A549 (cell line): ENCODE results near the gene LMBR1. TPM values are rescaled to one million over a fixed set of nuclear protein-coding genes. Genes with fewer than 3 reads are reported as not detected.
A peak's percentile ranks its signal among the peaks of the same experiment; 100 is the strongest.

ENCODE experiments used
- ATAC-seq, 2 experiments: fragments of 200-7000 bp in 1 of 2; fragments of >200 bp in 1 of 2; cut with Nextera tagmentation in 1 of 2; cut with Tn5 transposase in 1 of 2; 3 replicates each; pipeline versions ENCODE4 v1.8.0 to v1.9.1; 2018 to 2020; ENCODE audit warnings: mild to moderate bottlenecking in 1 of 2, moderate library complexity in 1 of 2
- CTCF ChIA-PET: fragments of 300-600 bp; sonication (Branson Sonifier 250); formaldehyde crosslinking; extraction: SDS; loops from one replicate; lab custom pipeline; 2021; ENCODE audit warnings: antibody characterized with exemption, inconsistent platforms; lab: Yijun Ruan, JAX
- POLR2A ChIA-PET: fragments of 350-600 bp; formaldehyde crosslinking; extraction: SDS; loops from one replicate; lab custom pipeline; 2021; ENCODE audit warnings: antibody characterized with exemption, inconsistent platforms; lab: Yijun Ruan, JAX
- DNase-seq, 2 experiments: peaks; one replicate each; pipeline versions ENCODE4 v3.0.0 to v3.0.0-alpha.2; 2011 to 2016; ENCODE audit warnings: low read depth in 1 of 2, low spot score in 1 of 2
- FAIRE-seq: peaks from 2 replicates; lab custom pipeline; 2011; peaks lifted over from hg19 to GRCh38; lab: Jason Lieb, UNC
- H3K27ac ChIP-seq, 2 experiments: fragments of >200 bp; sonication (Bioruptor Twin); formaldehyde crosslinking; 3 replicates each; pipeline ENCODE4 v1.5.1; 2016 to 2017
- H3K4me1 ChIP-seq: fragments of >200 bp; sonication (Bioruptor Twin); formaldehyde crosslinking; 3 replicates; pipeline ENCODE4 v1.6.1; 2016
- H3K4me2 ChIP-seq: fragments of >200 bp; sonication (Bioruptor Twin); formaldehyde crosslinking; 3 replicates; pipeline ENCODE4 v1.6.1; 2016
- H3K4me3 ChIP-seq: fragments of >200 bp; sonication (Bioruptor Twin); formaldehyde crosslinking; 3 replicates; pipeline ENCODE4 v1.5.1; 2016
- H3K9me3 ChIP-seq: fragments of >200 bp; sonication (Bioruptor Twin); formaldehyde crosslinking; 3 replicates; pipeline ENCODE4 v1.6.1; 2016
- BCL3 ChIP-seq: fragments of >200 bp; sonication (Bioruptor Twin); formaldehyde crosslinking; IDR thresholded peaks from 3 replicates; pipeline ENCODE4 v1.6.1; 2016
- BHLHE40 ChIP-seq: IDR thresholded peaks from 2 replicates; pipeline ENCODE4 v1.6.1; 2012; ENCODE audit warnings: low read depth, low read length, inconsistent platforms
- CBX8 ChIP-seq: fragments of 200-600 bp; sonication (generic); IDR thresholded peaks from 2 replicates; pipeline ENCODE4 v1.6.1; 2016
- CHD2 ChIP-seq: fragments of 150-350 bp; IDR thresholded peaks from 2 replicates; pipeline ENCODE4 v1.6.1; 2014; ENCODE audit warnings: low read length; ENCODE audit not compliant: partially characterized antibody
- ELK1 ChIP-seq: fragments of 150-350 bp; IDR thresholded peaks from 2 replicates; pipeline ENCODE4 v1.6.1; 2014; ENCODE audit warnings: low read depth, mild to moderate bottlenecking, low read length
- FOSB ChIP-seq: fragments of 250-450 bp; sonication (Bioruptor Pico); IDR thresholded peaks from 2 replicates; pipeline ENCODE4 v1.5.0; 2020; ENCODE audit warnings: mild to moderate bottlenecking, moderate library complexity
- FOXS1 ChIP-seq: fragments of 250-450 bp; sonication (Bioruptor Pico); IDR thresholded peaks from 2 replicates; pipeline ENCODE4 v1.5.0; 2020; ENCODE audit warnings: mild to moderate bottlenecking, moderate library complexity
- GATA3 ChIP-seq: IDR thresholded peaks from 2 replicates; pipeline ENCODE4 v1.6.1; 2012; ENCODE audit warnings: borderline replicate concordance
- HEYL ChIP-seq: fragments of 250-450 bp; sonication (Bioruptor Pico); IDR thresholded peaks from 2 replicates; pipeline ENCODE4 v1.8.0; 2021; ENCODE audit warnings: mild to moderate bottlenecking, moderate library complexity
- HMGXB4 ChIP-seq: fragments of 250-450 bp; sonication (Bioruptor Pico); IDR thresholded peaks from 2 replicates; pipeline ENCODE4 v1.5.0; 2021; ENCODE audit warnings: mild to moderate bottlenecking, moderate library complexity, borderline replicate concordance
- HOXB13 ChIP-seq: fragments of 250-450 bp; sonication (Bioruptor Pico); IDR thresholded peaks from 2 replicates; pipeline ENCODE4 v1.5.0; 2020; ENCODE audit warnings: low read depth, mild to moderate bottlenecking, moderate library complexity
- JUN ChIP-seq, 2 experiments: fragments of >200 bp; sonication (Bioruptor Twin); formaldehyde crosslinking; IDR thresholded peaks; 2 replicates in 1 of 2; 3 replicates in 1 of 2; pipeline ENCODE4 v1.6.1; 2016 to 2017
- MAFK ChIP-seq: fragments of 450-650 bp; IDR thresholded peaks from 2 replicates; pipeline ENCODE4 v1.6.1; 2014; ENCODE audit not compliant: partially characterized antibody
- MAX ChIP-seq: IDR thresholded peaks from 2 replicates; pipeline ENCODE4 v1.6.1; 2012
- NFE2L2 ChIP-seq: fragments of 150-350 bp; conservative IDR thresholded peaks from 2 replicates; pipeline ENCODE4 v1.6.1; 2014; ENCODE audit warnings: low read length
- NPAS2 ChIP-seq: fragments of 250-450 bp; sonication (Bioruptor Pico); IDR thresholded peaks from 2 replicates; pipeline ENCODE4 v1.8.0; 2022; ENCODE audit warnings: mild to moderate bottlenecking, moderate library complexity, borderline replicate concordance
- PHF8 ChIP-seq: fragments of 200-600 bp; sonication (generic); IDR thresholded peaks from 2 replicates; pipeline ENCODE4 v1.6.1; 2016; ENCODE audit warnings: low read depth, mild to moderate bottlenecking, antibody characterized with exemption, moderate library complexity, borderline replicate concordance
- POLR2A ChIP-seq: IDR thresholded peaks from 2 replicates; pipeline ENCODE4 v1.6.1; 2012; ENCODE audit warnings: mild to moderate bottlenecking, low read length
- POLR2AphosphoS2 ChIP-seq: conservative IDR thresholded peaks from 2 replicates; pipeline ENCODE4 v1.6.1; 2012; ENCODE audit warnings: low read length, improper control_type of control experiment, inconsistent platforms
- SREBF2 ChIP-seq: fragments of 450-650 bp; IDR thresholded peaks from 2 replicates; pipeline ENCODE4 v1.6.1; 2014; ENCODE audit warnings: mild to moderate bottlenecking, moderate library complexity
- TFCP2L1 ChIP-seq: fragments of 250-450 bp; sonication (Bioruptor Pico); IDR thresholded peaks from 2 replicates; pipeline ENCODE4 v1.5.0; 2021; ENCODE audit warnings: mild to moderate bottlenecking
- TP53 ChIP-seq: fragments of 250-450 bp; sonication (Bioruptor Pico); IDR thresholded peaks from 2 replicates; pipeline ENCODE4 v1.5.0; 2021; ENCODE audit warnings: mild to moderate bottlenecking, moderate library complexity
- ZC3H11A ChIP-seq: fragments of 450-650 bp; IDR thresholded peaks from 2 replicates; pipeline ENCODE4 v1.6.1; 2014; ENCODE audit warnings: antibody characterized with exemption, mild to moderate bottlenecking
- WGBS: methylation state at CpG from one replicate; pipeline ENCODE4 v1.1.6; 2017; ENCODE audit errors: missing lambda C conversion rate; 5-methylcytosine and 5-hydroxymethylcytosine counted together
- polyA minus RNA-seq: library from RNA; depleted of rRNA, polyadenylated mRNA; stranded (reverse); fragments of >200 nt; gene quantifications from 2 replicates; pipeline ENCODE4 v1.2.3, GENCODE V29; 2011; rRNA and poly(A)+ RNA removed
- polyA plus RNA-seq, 4 experiments: library from polyadenylated mRNA; depleted of rRNA in 3 of 4; stranded (reverse); fragments of >200 nt; fragmentation: RNase III in 1 of 4; extraction: RNeasy Plus Mini Kit Qiagen cat#74134 plus additional on column Dnase treatment in 1 of 4; gene quantifications; 2 replicates in 3 of 4; 3 replicates in 1 of 4; pipeline ENCODE4 v1.2.3, GENCODE V29; 2011 to 2017
- TF ChIP-seq, protein P1 (sequence below): IDR thresholded peaks from 2 replicates; pipeline ENCODE4 v1.6.1; 2012; ENCODE audit warnings: low read depth, borderline replicate concordance
- TF ChIP-seq, protein P2 (sequence below): fragments of 200-600 bp; sonication (generic); IDR thresholded peaks from 2 replicates; pipeline ENCODE4 v1.6.1; 2016; ENCODE audit warnings: antibody characterized with exemption, mild to moderate bottlenecking, moderate library complexity
- TF ChIP-seq, protein P3 (sequence below): IDR thresholded peaks from 2 replicates; pipeline ENCODE4 v1.6.1; 2012
- TF ChIP-seq, protein P4 (sequence below): fragments of 250-450 bp; sonication (Bioruptor Pico); IDR thresholded peaks from 2 replicates; pipeline ENCODE4 v1.5.0; 2020; ENCODE audit warnings: low read depth, mild to moderate bottlenecking, moderate library complexity

Gene LMBR1
- polyA plus RNA-seq (2011; rRNA removed) = 33.2 and 39.3 TPM in 2 replicates
- polyA plus RNA-seq (2012; cell fraction: cytosol; rRNA removed) = 22.4 TPM in 2 replicates
- 17.6 and 24.0 TPM in 2 replicates for polyA plus RNA-seq (2012; cell fraction: nucleus; rRNA removed)
- polyA plus RNA-seq (2017; fragmentation: RNase III; extraction: RNeasy Plus Mini Kit Qiagen cat#74134 plus additional on column Dnase treatment) = 40.3 to 42.9 TPM (median 42.3 TPM) in 3 replicates
- 50.3 and 61.3 TPM in 2 replicates for polyA minus RNA-seq

DNA sequence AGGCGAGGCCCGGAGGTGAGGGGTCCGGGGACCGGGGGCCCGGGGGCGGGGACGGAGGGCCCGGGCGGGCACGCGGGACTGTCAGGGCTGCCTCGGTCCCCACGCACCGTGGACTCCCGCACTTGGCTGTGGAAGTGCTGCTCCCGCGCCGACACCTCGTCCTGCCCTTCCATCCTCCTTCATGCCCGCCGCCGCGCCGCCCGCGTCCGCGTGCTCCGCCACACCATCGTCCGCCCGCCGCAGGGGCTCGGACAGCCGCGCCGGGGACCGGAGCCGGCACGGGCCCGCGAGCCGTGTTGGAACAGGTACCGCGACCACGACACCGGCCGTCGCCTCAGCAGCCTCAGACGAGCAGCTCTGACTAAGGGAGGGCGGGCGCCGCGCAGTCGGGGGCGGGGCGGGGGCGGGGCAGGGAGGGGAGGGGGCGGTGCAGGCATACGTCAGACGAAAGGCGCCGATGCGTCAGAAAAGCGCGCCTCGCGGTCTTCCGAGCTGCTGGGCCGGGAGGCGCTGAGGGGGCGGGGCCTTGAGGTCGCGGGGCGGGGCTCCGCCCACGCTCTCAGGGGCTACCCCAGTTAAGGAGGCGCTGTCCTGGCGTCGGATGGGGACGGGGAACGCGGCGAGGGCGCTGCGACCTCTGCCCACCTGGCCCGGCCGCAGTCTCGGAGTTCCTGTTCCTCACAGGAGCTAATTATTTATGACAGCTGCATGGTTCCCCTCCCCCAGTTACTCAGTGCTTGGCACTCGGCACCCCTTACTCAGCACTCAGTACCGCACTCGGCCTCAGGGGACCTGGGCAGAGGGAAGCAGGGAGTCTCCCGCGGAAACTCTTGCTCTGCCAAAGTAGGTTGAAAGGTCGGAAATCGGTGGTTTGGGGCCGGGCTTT is at the start of gene LMBR1:
LMBR1 (minus strand) TSS at position 363 of the 886 bp plus-strand sequence; CDS start at position 173, 190 bp downstream.
- ChIA-PET CTCF (interaction anchor here (0.7 to 1.9 kb wide), 9 partner anchors 8 to 127 kb away, joined by 3 to 10 read pairs (median 3); partner anchors contain the start of gene NOM1), POLR2A (interaction anchor here (0.5 to 2.0 kb wide), 10 partner anchors 8 to 118 kb away, joined by 3 to 12 read pairs (median 4); partner anchors contain the start of genes MNX1 and NOM1)
- ATAC-seq (peak; percentile 86 to 92), FAIRE-seq (no peak), DNase-seq (peak; percentile 95 to 96)
- H3K4me2 ChIP-seq = peak within 1 kb of the TSS; percentile 91
- peak within 1 kb of the TSS; percentile 97 for H3K4me3 ChIP-seq
- H3K9me3 ChIP-seq = no peaks in the 10 kb centered on the region
- peaks cover 16% of the 10 kb centered on the region for H3K4me1 ChIP-seq
- under 1% methylated on average over 22 of the region's 97 CpGs for WGBS
- peak within 1 kb of the TSS; percentile 87 to 98 for H3K27ac ChIP-seq
- TF ChIP-seq FOSB (CRISPR knock-in tag) (no peak), NFE2L2 (no peak), BCL3 (peak; percentile 75; the same call in 2 of the 3 replicates), JUN (IDR thresholded peaks at IDR 0.05) (peak; percentile 50 to 90; a peak in 4 of 5 replicates), HMGXB4 (CRISPR knock-in tag) (peak; percentile 43; the same call in 1 of the 2 replicates), GATA3 (no peak), MAX (peak; percentile 52; the same call in 1 of the 2 replicates), ZC3H11A (no peak), CHD2 (peak; percentile 31), MAFK (peak; percentile 89), CBX8 (no peak), ELK1 (no peak), POLR2A (peak; percentile 88), TFCP2L1 (CRISPR knock-in tag) (no peak), POLR2AphosphoS2 (no peak), SREBF2 (no peak), HOXB13 (CRISPR knock-in tag) (no peak), NPAS2 (CRISPR knock-in tag) (no peak), PHF8 (peak; percentile 58; the same call in 1 of the 2 replicates), TP53 (CRISPR knock-in tag) (no peak), BHLHE40 (no peak), HEYL (CRISPR knock-in tag) (no peak), FOXS1 (CRISPR knock-in tag) (no peak)
- TF ChIP-seq, protein P1, sequence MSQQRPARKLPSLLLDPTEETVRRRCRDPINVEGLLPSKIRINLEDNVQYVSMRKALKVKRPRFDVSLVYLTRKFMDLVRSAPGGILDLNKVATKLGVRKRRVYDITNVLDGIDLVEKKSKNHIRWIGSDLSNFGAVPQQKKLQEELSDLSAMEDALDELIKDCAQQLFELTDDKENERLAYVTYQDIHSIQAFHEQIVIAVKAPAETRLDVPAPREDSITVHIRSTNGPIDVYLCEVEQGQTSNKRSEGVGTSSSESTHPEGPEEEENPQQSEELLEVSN = peak; percentile 63; the same call in 1 of the 2 replicates
- TF ChIP-seq, protein P2, sequence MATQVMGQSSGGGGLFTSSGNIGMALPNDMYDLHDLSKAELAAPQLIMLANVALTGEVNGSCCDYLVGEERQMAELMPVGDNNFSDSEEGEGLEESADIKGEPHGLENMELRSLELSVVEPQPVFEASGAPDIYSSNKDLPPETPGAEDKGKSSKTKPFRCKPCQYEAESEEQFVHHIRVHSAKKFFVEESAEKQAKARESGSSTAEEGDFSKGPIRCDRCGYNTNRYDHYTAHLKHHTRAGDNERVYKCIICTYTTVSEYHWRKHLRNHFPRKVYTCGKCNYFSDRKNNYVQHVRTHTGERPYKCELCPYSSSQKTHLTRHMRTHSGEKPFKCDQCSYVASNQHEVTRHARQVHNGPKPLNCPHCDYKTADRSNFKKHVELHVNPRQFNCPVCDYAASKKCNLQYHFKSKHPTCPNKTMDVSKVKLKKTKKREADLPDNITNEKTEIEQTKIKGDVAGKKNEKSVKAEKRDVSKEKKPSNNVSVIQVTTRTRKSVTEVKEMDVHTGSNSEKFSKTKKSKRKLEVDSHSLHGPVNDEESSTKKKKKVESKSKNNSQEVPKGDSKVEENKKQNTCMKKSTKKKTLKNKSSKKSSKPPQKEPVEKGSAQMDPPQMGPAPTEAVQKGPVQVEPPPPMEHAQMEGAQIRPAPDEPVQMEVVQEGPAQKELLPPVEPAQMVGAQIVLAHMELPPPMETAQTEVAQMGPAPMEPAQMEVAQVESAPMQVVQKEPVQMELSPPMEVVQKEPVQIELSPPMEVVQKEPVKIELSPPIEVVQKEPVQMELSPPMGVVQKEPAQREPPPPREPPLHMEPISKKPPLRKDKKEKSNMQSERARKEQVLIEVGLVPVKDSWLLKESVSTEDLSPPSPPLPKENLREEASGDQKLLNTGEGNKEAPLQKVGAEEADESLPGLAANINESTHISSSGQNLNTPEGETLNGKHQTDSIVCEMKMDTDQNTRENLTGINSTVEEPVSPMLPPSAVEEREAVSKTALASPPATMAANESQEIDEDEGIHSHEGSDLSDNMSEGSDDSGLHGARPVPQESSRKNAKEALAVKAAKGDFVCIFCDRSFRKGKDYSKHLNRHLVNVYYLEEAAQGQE = no peak
- TF ChIP-seq, protein P3, sequence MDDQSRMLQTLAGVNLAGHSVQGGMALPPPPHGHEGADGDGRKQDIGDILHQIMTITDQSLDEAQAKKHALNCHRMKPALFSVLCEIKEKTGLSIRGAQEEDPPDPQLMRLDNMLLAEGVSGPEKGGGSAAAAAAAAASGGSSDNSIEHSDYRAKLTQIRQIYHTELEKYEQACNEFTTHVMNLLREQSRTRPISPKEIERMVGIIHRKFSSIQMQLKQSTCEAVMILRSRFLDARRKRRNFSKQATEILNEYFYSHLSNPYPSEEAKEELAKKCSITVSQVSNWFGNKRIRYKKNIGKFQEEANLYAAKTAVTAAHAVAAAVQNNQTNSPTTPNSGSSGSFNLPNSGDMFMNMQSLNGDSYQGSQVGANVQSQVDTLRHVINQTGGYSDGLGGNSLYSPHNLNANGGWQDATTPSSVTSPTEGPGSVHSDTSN = 0 out of 2 replicates have a peak, but pooled peaks have one; percentile 3
- TF ChIP-seq, protein P4, sequence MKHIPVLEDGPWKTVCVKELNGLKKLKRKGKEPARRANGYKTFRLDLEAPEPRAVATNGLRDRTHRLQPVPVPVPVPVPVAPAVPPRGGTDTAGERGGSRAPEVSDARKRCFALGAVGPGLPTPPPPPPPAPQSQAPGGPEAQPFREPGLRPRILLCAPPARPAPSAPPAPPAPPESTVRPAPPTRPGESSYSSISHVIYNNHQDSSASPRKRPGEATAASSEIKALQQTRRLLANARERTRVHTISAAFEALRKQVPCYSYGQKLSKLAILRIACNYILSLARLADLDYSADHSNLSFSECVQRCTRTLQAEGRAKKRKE (CRISPR knock-in tag) = no peak
